Lung (tissue), 12 donors: Measurements from ENCODE around the gene PCDH9. TPM values are rescaled to one million over a fixed set of nuclear protein-coding genes. Genes with fewer than 3 reads are reported as not detected.

ENCODE experiments used
- ATAC-seq: fragments of 200-7000 bp; cut with Tn5 transposase; one replicate; pipeline ENCODE4 v1.9.1; 2020; ENCODE audit warnings: moderate number of reproducible peaks; ENCODE audit not compliant: insufficient read depth, low FRiP score
- DNase-seq, 3 donors: peaks; one replicate each; pipeline ENCODE4 v3.0.0-alpha.2; 2013 to 2017
- H3K27ac ChIP-seq, 2 donors: one replicate each; pipeline ENCODE4 v1.5.1; 2013; ENCODE audit warnings: mild to moderate bottlenecking in 2 of 2, moderate library complexity in 2 of 2, control low read depth in 1 of 2, inconsistent platforms in 1 of 2, low read depth in 1 of 2, low read length in 1 of 2
- H3K27me3 ChIP-seq, 3 donors: one replicate each; pipeline ENCODE4 v1.5.1; 2013; ENCODE audit warnings: low read length in 2 of 3; ENCODE audit not compliant: control insufficient read depth in 3 of 3, insufficient read depth in 3 of 3
- H3K36me3 ChIP-seq, 4 donors: one replicate each; pipeline ENCODE4 v1.5.1; 2013; ENCODE audit warnings: low read length in 4 of 4, mild to moderate bottlenecking in 1 of 4, moderate library complexity in 1 of 4; ENCODE audit not compliant: control insufficient read depth in 4 of 4, insufficient read depth in 4 of 4
- H3K4me1 ChIP-seq, 5 donors: one replicate each; pipeline ENCODE4 v1.5.1; 2013; ENCODE audit warnings: low read length in 5 of 5, mild to moderate bottlenecking in 2 of 5, moderate library complexity in 1 of 5; ENCODE audit not compliant: control insufficient read depth in 5 of 5, insufficient read depth in 5 of 5
- H3K4me3 ChIP-seq: one replicate; pipeline ENCODE4 v1.5.1; 2013; ENCODE audit warnings: mild to moderate bottlenecking, control low read depth, moderate library complexity
- H3K9ac ChIP-seq, 2 donors: one replicate each; pipeline ENCODE4 v1.5.1; 2013; ENCODE audit warnings: low read length in 2 of 2, control low read depth in 1 of 2; ENCODE audit not compliant: insufficient read depth in 1 of 2
- H3K9me3 ChIP-seq, 4 donors: one replicate each; pipeline ENCODE4 v1.5.1; 2013; ENCODE audit warnings: low read length in 3 of 4, mild to moderate bottlenecking in 1 of 4, moderate library complexity in 1 of 4; ENCODE audit not compliant: control insufficient read depth in 4 of 4, insufficient read depth in 3 of 4
- CTCF ChIP-seq: IDR thresholded peaks from 2 replicates; pipeline ENCODE4 v1.5.1; 2012; ENCODE audit warnings: mild to moderate bottlenecking; ENCODE audit errors: control extremely low read depth, extremely low read depth
- WGBS, 2 donors: extraction: QIAGEN DNeasy Blood & Tissue Kit; methylation state at CpG; one replicate each; pipeline ENCODE4 v1.1.7; 2013; 5-methylcytosine and 5-hydroxymethylcytosine counted together
- polyA plus RNA-seq, 2 donors: library from polyadenylated mRNA; stranded (reverse); fragments of 200-250 nt; gene quantifications; one replicate each; pipeline ENCODE4 v1.2.1, GENCODE V29; 2013
- total RNA-seq, 2 donors: library from RNA; depleted of rRNA in 1 of 2; stranded (reverse); fragments of >200 nt in 1 of 2; gene quantifications; one replicate each; pipeline ENCODE4 v1.2.1, GENCODE V29; 2014 to 2021
- donor health status: control.
- donor health status: control.
- donor health status: Bipolar disorder and iron deficiency.
- donor health status: healthy.
- donor health status: DM: yes; HTN: yes; CAD: no.

Gene PCDH9
- total and polyA plus RNA-seq, 4 donors = 0.68 to 22.2 (median 4.1) TPM

DNA sequence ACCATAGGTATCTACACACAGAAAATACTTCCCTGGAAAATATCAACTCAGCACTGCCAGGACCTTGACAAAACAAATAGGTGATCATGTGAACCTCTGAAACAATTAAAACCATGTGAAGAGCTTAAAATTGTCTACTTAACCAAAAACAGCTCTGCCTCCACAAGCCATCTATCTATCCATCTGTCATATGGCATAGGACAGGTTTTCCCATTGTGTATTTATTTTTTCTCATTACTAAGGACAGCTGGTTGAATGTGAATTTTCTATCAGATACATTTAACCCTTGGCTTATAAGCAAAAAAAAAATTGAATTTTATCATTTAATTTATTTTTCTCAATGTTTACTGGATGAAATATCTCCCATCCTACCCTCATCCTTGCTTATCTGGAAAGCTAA, 279.5 kb downstream of the PCDH9 start:
- no peaks in the 10 kb centered on the region for H3K36me3 ChIP-seq
- no peak overlapping the region for H3K27ac ChIP-seq
- ATAC-seq = no peak
- H3K4me3 ChIP-seq = no peak overlapping the region
- no peak for DNase-seq
- no peaks in the 10 kb centered on the region for H3K4me1 ChIP-seq
- TF ChIP-seq CTCF = no peak
- no peak overlapping the region for H3K9ac ChIP-seq
- no peaks in the 10 kb centered on the region for H3K27me3 ChIP-seq
- H3K9me3 ChIP-seq = no peaks in the 10 kb centered on the region

DNA sequence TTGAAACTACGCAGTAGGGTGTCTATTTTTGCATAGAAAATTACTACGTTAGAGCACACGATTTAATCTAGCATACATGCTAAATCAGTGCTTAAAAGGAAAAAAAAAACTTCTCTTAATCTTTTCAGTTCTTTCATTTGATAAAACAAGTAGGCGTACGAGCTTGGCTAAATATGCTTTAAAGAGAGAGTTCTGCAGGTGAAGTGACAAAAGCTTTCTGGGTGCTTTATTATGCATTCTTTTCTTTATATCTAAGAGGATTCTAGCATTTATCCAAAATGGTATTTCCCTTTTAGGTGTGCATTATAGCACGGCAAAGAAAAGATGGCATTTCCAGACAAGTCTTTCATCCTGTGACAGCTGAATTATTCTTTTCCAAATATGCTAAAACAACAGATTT, 281.2 kb downstream of the PCDH9 start:
- Histone ChIP-seq H3K27me3 (no peaks in the 10 kb centered on the region), H3K27ac (no peak overlapping the region), H3K36me3 (no peaks in the 10 kb centered on the region), H3K9me3 (no peaks in the 10 kb centered on the region), H3K4me1 (no peaks in the 10 kb centered on the region), H3K9ac (no peak overlapping the region), H3K4me3 (no peak overlapping the region)
- WGBS, 2 donors = 88 to 90% methylated on average over 6 of the region's 6 CpGs
- no peak for DNase-seq
- no peak for ATAC-seq
- no peak for TF ChIP-seq CTCF

DNA sequence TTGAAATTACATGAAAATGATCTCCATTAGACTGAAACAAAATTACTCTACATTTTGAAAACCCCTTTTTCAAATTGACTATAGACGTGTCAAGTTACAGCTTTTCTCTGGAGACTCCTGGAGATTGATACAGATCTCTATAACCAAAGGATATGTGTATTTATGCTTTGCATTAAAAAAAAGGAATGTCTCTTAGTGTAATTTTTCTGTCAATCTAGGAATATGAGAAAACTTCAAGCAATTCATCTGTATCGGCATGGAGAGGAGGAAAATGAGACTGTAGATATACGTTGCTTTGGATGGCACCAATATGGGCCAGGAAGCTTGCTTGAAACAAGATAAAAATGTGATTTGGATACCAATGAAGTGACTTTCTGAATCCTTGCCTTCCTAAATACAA, 286.6 kb downstream of the PCDH9 start:
- Histone ChIP-seq H3K9ac (no peak overlapping the region), H3K36me3 (no peaks in the 10 kb centered on the region), H3K4me3 (no peak overlapping the region), H3K27ac (no peak overlapping the region), H3K9me3 (no peaks in the 10 kb centered on the region), H3K27me3 (no peaks in the 10 kb centered on the region), H3K4me1 (no peaks in the 10 kb centered on the region)
- no peak for TF ChIP-seq CTCF
- ATAC-seq = no peak
- 76 to 93% methylated on average over 3 of the region's 3 CpGs for WGBS, 2 donors
- DNase-seq = no peak

DNA sequence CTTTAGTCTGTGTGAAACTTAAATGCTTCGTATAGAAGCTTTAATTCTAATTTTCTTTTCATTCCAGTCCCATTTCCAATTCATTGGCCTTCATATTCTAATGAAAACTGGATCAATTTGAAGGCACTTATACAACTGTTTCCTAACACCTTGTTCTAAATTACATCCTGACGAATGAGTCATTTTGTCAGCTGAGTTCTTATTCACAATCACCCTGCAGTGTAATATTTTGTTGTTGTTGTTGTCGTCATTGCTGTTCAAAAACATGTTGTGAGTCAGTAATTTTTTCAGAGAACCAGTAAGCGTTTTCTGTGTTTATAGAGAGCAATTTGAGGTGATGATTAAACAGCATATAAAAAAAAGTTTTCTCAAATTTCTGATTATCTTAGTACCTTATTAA, 290.0 kb downstream of the PCDH9 start:
- H3K27ac ChIP-seq = no peak overlapping the region
- no peak for ATAC-seq
- 90 to 91% methylated on average over 4 of the region's 4 CpGs for WGBS, 2 donors
- no peak overlapping the region for H3K9ac ChIP-seq
- H3K4me3 ChIP-seq = no peak overlapping the region
- no peak for TF ChIP-seq CTCF
- H3K27me3 ChIP-seq = no peaks in the 10 kb centered on the region
- no peaks in the 10 kb centered on the region for H3K9me3 ChIP-seq
- DNase-seq = no peak
- no peaks in the 10 kb centered on the region for H3K36me3 ChIP-seq
- no peaks in the 10 kb centered on the region for H3K4me1 ChIP-seq
